ENCODE measurements around the gene SNTG2.

Gene SNTG2

DNA sequence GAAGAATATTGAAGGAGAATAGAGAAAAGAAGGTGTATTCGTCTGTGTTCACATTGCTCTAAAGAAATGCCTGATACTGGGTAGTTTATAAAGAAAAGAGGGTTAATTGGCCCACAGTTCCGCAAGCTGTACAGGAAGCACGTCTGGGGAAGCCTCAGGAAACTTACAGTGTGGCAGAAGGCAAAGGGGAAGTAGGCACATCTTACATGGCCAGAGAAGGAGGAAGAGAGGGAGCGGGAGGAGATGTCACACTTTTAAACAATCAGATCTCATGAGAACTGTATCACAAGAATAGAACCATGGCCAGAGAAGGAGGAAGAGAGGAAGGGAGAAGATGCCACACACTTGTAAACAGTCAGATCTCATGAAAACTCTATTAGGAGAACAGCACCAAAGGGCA lies 303.0 kb downstream of the SNTG2 start:
- peaks cover 12% of the 10 kb centered on the region for H3K27me3 Mint-ChIP-seq (ENCODE audit: low read depth)
- no peak overlapping the region for H3K27ac Mint-ChIP-seq
- H3K9me3 Mint-ChIP-seq, result no peaks in the 10 kb centered on the region
- no peak overlapping the region for H3K4me3 Mint-ChIP-seq
- no peaks in the 10 kb centered on the region for H3K4me1 Mint-ChIP-seq
- TF ChIP-seq, protein P1, sequence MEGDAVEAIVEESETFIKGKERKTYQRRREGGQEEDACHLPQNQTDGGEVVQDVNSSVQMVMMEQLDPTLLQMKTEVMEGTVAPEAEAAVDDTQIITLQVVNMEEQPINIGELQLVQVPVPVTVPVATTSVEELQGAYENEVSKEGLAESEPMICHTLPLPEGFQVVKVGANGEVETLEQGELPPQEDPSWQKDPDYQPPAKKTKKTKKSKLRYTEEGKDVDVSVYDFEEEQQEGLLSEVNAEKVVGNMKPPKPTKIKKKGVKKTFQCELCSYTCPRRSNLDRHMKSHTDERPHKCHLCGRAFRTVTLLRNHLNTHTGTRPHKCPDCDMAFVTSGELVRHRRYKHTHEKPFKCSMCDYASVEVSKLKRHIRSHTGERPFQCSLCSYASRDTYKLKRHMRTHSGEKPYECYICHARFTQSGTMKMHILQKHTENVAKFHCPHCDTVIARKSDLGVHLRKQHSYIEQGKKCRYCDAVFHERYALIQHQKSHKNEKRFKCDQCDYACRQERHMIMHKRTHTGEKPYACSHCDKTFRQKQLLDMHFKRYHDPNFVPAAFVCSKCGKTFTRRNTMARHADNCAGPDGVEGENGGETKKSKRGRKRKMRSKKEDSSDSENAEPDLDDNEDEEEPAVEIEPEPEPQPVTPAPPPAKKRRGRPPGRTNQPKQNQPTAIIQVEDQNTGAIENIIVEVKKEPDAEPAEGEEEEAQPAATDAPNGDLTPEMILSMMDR (IDR thresholded peaks at IDR 0.05; ENCODE audit: unreplicated experiment in 3 of 3), result no peak
- H3K36me3 Mint-ChIP-seq (ENCODE audit: low read depth), result no peaks in the 10 kb centered on the region

DNA sequence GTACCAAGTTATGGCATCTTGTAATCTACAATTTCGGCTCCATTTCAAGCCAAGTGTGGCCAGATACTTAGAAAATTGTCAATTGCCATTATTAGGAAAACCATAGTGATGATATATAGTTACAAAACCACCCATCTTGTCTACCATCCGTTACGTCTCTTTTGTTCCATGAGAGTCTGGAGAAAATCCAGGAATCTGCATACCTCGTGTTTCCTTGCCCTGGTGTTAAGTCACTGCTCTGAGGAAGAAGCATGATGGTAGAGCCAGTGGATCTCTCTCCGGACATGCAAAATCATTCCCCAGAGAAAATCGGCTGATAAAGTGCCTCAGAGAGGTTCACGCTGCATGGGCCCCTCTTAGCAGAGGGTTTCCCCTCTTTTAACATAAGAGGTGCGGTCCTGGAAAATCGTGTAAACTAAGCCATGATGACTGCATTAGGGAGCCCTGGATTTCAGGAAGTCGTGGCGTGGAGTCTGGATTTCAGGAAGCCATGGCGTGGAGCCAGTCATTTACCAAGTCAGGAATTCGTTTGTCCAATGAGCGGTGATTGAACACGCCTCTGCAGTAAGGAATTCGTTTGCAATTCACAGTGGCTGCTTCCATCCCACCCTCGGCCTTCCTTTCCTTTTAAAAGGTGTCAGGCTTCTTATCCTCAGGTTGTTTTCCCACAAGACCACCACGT lies 304.2 kb downstream of the SNTG2 start:
- Mint-ChIP-seq H3K27me3 (ENCODE audit: low read depth) (peaks cover 12% of the 10 kb centered on the region), H3K4me3 (no peak overlapping the region), H3K4me1 (no peaks in the 10 kb centered on the region), H3K36me3 (ENCODE audit: low read depth) (no peaks in the 10 kb centered on the region), H3K9me3 (no peaks in the 10 kb centered on the region), H3K27ac (no peak overlapping the region)
- TF ChIP-seq, protein P1 (IDR thresholded peaks at IDR 0.05; ENCODE audit: unreplicated experiment in 3 of 3), result no peak

DNA sequence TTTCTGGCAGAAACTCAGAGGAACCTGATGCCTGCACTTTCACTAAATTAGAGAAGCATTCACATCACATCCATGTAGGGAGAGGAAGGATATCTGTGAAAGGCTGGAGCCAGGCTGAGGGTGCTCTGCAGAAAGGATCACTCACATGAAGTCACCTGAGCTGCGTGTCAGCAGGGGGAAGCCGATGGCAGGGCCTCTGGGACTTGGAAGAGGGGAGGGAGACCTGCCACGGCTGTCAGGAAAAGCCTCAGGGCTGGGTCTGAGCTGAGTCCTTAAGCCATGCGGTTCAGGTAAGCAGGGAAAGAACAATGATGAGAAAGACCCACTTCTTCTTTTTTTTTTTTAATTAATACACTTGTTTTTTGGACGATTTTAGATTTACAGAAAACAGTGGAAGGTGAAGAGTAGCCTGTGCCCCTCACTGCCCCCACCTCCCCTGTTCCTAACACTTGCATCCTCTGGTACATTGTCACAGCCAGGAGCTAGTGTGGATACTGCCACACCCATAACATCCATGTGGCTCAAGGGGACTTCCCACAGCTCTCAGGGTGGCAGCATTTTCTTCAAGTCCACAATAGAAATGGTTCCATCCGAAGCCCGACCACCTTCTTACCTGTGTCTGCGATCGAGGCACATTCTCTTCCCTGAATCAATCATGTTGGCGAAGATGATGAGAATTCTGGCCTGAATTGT lies 306.1 kb downstream of the SNTG2 start:
- TF ChIP-seq, protein P1 (IDR thresholded peaks at IDR 0.05; ENCODE audit: unreplicated experiment in 3 of 3), result no peak
- Mint-ChIP-seq H3K27ac (no peak overlapping the region), H3K4me3 (no peak overlapping the region), H3K36me3 (ENCODE audit: low read depth) (no peaks in the 10 kb centered on the region), H3K4me1 (no peaks in the 10 kb centered on the region), H3K9me3 (no peaks in the 10 kb centered on the region), H3K27me3 (ENCODE audit: low read depth) (peaks cover 5% of the 10 kb centered on the region)

DNA sequence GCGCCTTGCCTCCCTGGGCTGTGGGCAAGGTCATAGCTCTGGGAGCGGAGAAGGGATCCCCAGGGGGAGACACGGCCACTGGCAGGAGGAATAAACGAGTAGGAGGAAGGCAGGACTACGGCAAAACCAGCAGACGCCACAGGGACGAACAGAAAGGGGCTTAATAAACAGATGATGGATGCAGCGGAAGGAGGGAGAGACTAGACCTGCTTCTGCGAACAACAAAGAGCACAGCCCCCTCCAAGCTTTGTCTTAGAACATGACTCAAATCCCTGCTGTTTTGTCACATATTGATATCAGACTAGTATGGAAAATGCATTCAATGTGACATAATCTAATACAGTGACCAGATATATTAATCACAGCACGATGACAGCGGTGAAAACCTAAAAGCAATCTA lies 306.7 kb downstream of the SNTG2 start:
- Mint-ChIP-seq H3K4me1 (no peaks in the 10 kb centered on the region), H3K9me3 (no peaks in the 10 kb centered on the region), H3K27ac (no peak overlapping the region), H3K27me3 (ENCODE audit: low read depth) (peaks cover 5% of the 10 kb centered on the region), H3K36me3 (ENCODE audit: low read depth) (no peaks in the 10 kb centered on the region), H3K4me3 (no peak overlapping the region)
- TF ChIP-seq, protein P1 (IDR thresholded peaks at IDR 0.05; ENCODE audit: unreplicated experiment in 3 of 3), result no peak

DNA sequence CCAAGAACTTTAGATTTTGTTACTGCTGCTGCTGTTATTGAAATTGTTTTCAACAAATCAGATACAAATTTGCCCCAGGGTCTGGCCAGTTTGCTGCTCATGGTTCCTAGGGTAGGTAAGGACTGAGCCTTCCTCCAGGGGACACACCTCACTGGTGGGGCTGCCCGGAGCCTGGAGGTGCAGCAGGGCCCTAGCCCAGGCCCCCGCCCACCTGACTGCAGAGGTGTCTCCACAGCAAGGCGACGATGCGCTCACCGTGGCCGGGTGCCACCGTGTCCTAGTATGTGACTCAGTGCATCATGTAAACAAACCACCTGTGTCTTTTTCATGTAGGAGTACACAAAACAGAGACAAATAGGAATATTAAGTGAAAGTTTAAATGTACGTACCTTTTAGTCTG lies 309.1 kb downstream of the SNTG2 start:
- Mint-ChIP-seq H3K27me3 (ENCODE audit: low read depth) (peaks cover 5% of the 10 kb centered on the region), H3K4me1 (no peaks in the 10 kb centered on the region), H3K27ac (no peak overlapping the region), H3K9me3 (no peaks in the 10 kb centered on the region), H3K36me3 (ENCODE audit: low read depth) (no peaks in the 10 kb centered on the region), H3K4me3 (no peak overlapping the region)
- TF ChIP-seq, protein P1 (IDR thresholded peaks at IDR 0.05; ENCODE audit: unreplicated experiment in 3 of 3), result no peak

DNA sequence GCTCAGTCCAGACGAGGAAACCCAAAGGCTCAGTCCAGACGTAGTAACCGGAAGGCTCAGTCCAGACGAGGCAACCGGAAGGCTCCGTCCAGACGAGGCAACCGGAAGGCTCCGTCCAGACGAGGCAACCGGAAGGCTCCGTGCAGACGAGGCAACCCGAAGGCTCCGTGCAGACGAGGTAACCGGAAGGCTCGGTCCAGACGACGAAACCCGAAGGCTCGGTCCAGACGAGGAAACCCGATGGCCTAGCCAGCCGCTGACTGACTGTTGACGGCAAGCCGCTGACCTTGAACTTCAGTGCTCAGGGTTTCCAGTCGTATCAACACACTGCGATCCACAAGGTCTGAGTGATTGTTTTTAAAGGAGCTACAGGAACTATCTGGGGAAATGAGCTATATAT lies 312.0 kb downstream of the SNTG2 start:
- H3K4me3 Mint-ChIP-seq, result no peak overlapping the region
- no peaks in the 10 kb centered on the region for H3K36me3 Mint-ChIP-seq (ENCODE audit: low read depth)
- H3K27me3 Mint-ChIP-seq (ENCODE audit: low read depth), result peaks cover 9% of the 10 kb centered on the region

More for the DNA sequence above, 312.0 kb downstream of the SNTG2 start:
- Mint-ChIP-seq H3K9me3 (no peaks in the 10 kb centered on the region), H3K4me1 (no peaks in the 10 kb centered on the region), H3K27ac (no peak overlapping the region)
- TF ChIP-seq, protein P1 (IDR thresholded peaks at IDR 0.05; ENCODE audit: unreplicated experiment in 3 of 3), result no peak

Measured in nephron (organoid).